GM23338 (cell line): ENCODE measurements around the gene RYR3. TPM values are rescaled to one million over a fixed set of nuclear protein-coding genes. Genes with fewer than 3 reads are reported as not detected.

Experiments used
- ATAC-seq: fragments of 200-7000 bp; cut with Tn5 transposase; 3 replicates; pipeline ENCODE4 v1.9.1; 2020
- DNase-seq: peaks from one replicate; pipeline ENCODE4 v3.0.0-alpha.2; 2015; ENCODE audit warnings: low spot score
- H2AFZ ChIP-seq: fragments of 200-600 bp; sonication (generic); 2 replicates; pipeline ENCODE4 v1.8.0; 2016; ENCODE audit warnings: antibody characterized with exemption, mild to moderate bottlenecking, moderate library complexity
- H3F3A ChIP-seq: fragments of 200-600 bp; sonication (generic); replicated peaks from 2 replicates; pipeline ENCODE4 v1.8.0; 2017; ENCODE audit warnings: antibody characterized with exemption, mixed run types, low read depth
- H3K27ac ChIP-seq: fragments of 200-600 bp; sonication (generic); 2 replicates; pipeline ENCODE4 v1.6.1; 2016; ENCODE audit warnings: low read depth
- H3K27me3 ChIP-seq: fragments of 200-600 bp; sonication (generic); 2 replicates; pipeline ENCODE4 v1.8.0; 2016; ENCODE audit warnings: mild to moderate bottlenecking, mixed run types, moderate library complexity; ENCODE audit not compliant: insufficient read depth
- H3K36me3 ChIP-seq: fragments of 200-600 bp; sonication (generic); 2 replicates; pipeline ENCODE4 v1.8.0; 2016; ENCODE audit warnings: mild to moderate bottlenecking; ENCODE audit not compliant: insufficient read depth
- H3K4me1 ChIP-seq: fragments of 200-600 bp; sonication (generic); 2 replicates; pipeline ENCODE4 v1.8.0; 2016; ENCODE audit warnings: mild to moderate bottlenecking, moderate library complexity; ENCODE audit not compliant: insufficient read depth
- H3K4me2 ChIP-seq: fragments of 200-600 bp; sonication (generic); 2 replicates; pipeline ENCODE4 v1.7.1; 2017; ENCODE audit warnings: mixed run types
- H3K4me3 ChIP-seq: fragments of 200-600 bp; sonication (generic); 2 replicates; pipeline ENCODE4 v1.6.1; 2016; ENCODE audit warnings: mixed run types
- H3K79me2 ChIP-seq: fragments of 200-600 bp; sonication (generic); replicated peaks from 2 replicates; pipeline ENCODE4 v1.8.0; 2017; ENCODE audit warnings: mild to moderate bottlenecking; ENCODE audit not compliant: insufficient read depth
- H3K9me2 ChIP-seq: fragments of 200-600 bp; sonication (generic); 2 replicates; pipeline ENCODE4 v1.8.0; 2017; ENCODE audit not compliant: insufficient read depth
- H4K20me1 ChIP-seq: fragments of 200-600 bp; sonication (generic); replicated peaks from 2 replicates; pipeline ENCODE4 v1.8.0; 2017; ENCODE audit warnings: mild to moderate bottlenecking; ENCODE audit not compliant: insufficient read depth
- H3K27ac Mint-ChIP-seq: 2 replicates; pipeline ENCODE4 v1.8.0; 2020; ENCODE audit warnings: inconsistent platforms, mild to moderate bottlenecking, moderate library complexity, mixed read lengths
- H3K27me3 Mint-ChIP-seq: 3 replicates; pipeline ENCODE4 v1.8.0; 2022; ENCODE audit warnings: low read depth, mild to moderate bottlenecking, moderate library complexity, mixed read lengths, inconsistent platforms; ENCODE audit not compliant: insufficient read depth, poor library complexity
- H3K36me3 Mint-ChIP-seq: 3 replicates; pipeline ENCODE4 v1.8.0; 2021; ENCODE audit warnings: low read depth, mild to moderate bottlenecking, inconsistent platforms, moderate library complexity, mixed read lengths
- H3K4me1 Mint-ChIP-seq: 3 replicates; pipeline ENCODE4 v1.8.0; 2020; ENCODE audit warnings: mild to moderate bottlenecking, inconsistent platforms, mixed read lengths
- H3K4me3 Mint-ChIP-seq: 3 replicates; pipeline ENCODE4 v1.8.0; 2021; ENCODE audit warnings: moderate library complexity, mild to moderate bottlenecking, inconsistent platforms, mixed read lengths
- H3K9me3 Mint-ChIP-seq: 3 replicates; pipeline ENCODE4 v1.8.0; 2020; ENCODE audit warnings: moderate library complexity, mild to moderate bottlenecking, inconsistent platforms, mixed read lengths
- CREB1 ChIP-seq: fragments of 250-450 bp; sonication (Bioruptor Pico); IDR thresholded peaks from 2 replicates; pipeline ENCODE4 v1.5.0; 2020; ENCODE audit warnings: low read depth, mild to moderate bottlenecking, moderate library complexity
- ETS1 ChIP-seq: IDR thresholded peaks from 2 replicates; pipeline ENCODE4 v1.6.1; 2016; ENCODE audit warnings: antibody characterized with exemption
- EZH2 ChIP-seq: fragments of 200-600 bp; sonication (generic); IDR thresholded peaks from one replicate; pipeline ENCODE4 v1.8.0; 2017; ENCODE audit warnings: antibody characterized with exemption, mild to moderate bottlenecking, low read depth; ENCODE audit not compliant: unreplicated experiment
- EZH2phosphoT487 ChIP-seq: fragments of 200-600 bp; sonication (generic); IDR thresholded peaks from one replicate; pipeline ENCODE4 v1.8.1; 2018; ENCODE audit warnings: antibody characterized with exemption; ENCODE audit not compliant: unreplicated experiment
- JUNB ChIP-seq: IDR thresholded peaks from one replicate; pipeline ENCODE4 v1.6.1; 2016; ENCODE audit warnings: antibody characterized with exemption; ENCODE audit not compliant: unreplicated experiment
- NANOG ChIP-seq: IDR thresholded peaks from 2 replicates; pipeline ENCODE4 v1.6.1; 2016; ENCODE audit warnings: antibody characterized with exemption, borderline replicate concordance
- POLR2AphosphoS5 ChIP-seq: IDR thresholded peaks from 2 replicates; pipeline ENCODE4 v1.6.1; 2016; ENCODE audit warnings: antibody characterized with exemption, low read depth
- REST ChIP-seq: IDR thresholded peaks from one replicate; pipeline ENCODE4 v1.6.1; 2018; ENCODE audit warnings: antibody characterized with exemption; ENCODE audit not compliant: unreplicated experiment
- ZNF114 ChIP-seq: fragments of 250-450 bp; sonication (Bioruptor Pico); IDR thresholded peaks from 2 replicates; pipeline ENCODE4 v1.5.0; 2020; ENCODE audit warnings: mild to moderate bottlenecking, moderate library complexity
- ZNF331 ChIP-seq: fragments of 250-450 bp; sonication (Bioruptor Pico); IDR thresholded peaks from 2 replicates; pipeline ENCODE4 v1.5.0; 2020; ENCODE audit warnings: low read depth, mild to moderate bottlenecking, moderate library complexity
- polyA plus RNA-seq: library from polyadenylated mRNA; unstranded; fragments of >200 nt; fragmentation: Nextera tagmentation; extraction: Ambion mirVana; gene quantifications from 2 replicates; pipeline ENCODE4 v1.2.1, GENCODE V29; 2016
- total RNA-seq: library from RNA; depleted of rRNA; stranded (reverse); fragments of >200 nt; shearing (Covaris generic); gene quantifications from 2 replicates; pipeline ENCODE4 v1.2.3, GENCODE V29; 2014

RYR3 gene
- total and polyA plus RNA-seq, 2 experiments from 2014 or later, result 1.1 to 1.2 TPM

GRCh38 chr15:33489335-33489734 is 178.6 kb downstream of the RYR3 start (continued):
- no peak for TF ChIP-seq EZH2
- TF ChIP-seq NANOG, result no peak
- TF ChIP-seq REST, result no peak
- no peak for TF ChIP-seq CREB1 (CRISPR knock-in tag)
- TF ChIP-seq ZNF114 (CRISPR knock-in tag), result no peak
- no peak for TF ChIP-seq ZNF331

DNA sequence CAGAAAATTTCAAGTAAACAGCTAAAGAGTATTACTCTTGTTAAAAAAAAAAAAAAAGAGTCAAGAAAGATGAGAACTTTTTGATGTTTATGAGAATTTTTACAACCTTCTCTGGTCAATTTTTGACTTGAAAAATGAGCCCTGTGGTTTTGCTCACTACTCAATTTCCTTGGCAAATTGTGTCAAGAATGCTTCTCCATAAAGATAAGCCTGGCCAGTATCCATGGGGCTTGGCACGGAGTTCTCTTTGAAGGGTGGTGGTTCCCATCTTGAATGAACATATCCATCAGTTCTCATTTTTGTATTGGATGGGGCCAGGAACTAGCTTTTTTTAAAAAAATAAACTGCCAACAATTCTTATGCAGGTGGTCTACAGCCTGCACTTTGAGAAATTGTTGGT is 179.9 kb downstream of the RYR3 start:
- H3F3A ChIP-seq, result no peaks in the 10 kb centered on the region
- Mint-ChIP-seq H3K9me3 (no peaks in the 10 kb centered on the region), H3K27ac (no peak overlapping the region), H3K4me1 (peaks cover 12% of the 10 kb centered on the region; the same call in 2 of the 3 replicates), H3K36me3 (no peaks in the 10 kb centered on the region), H3K4me3 (no peak overlapping the region), H3K27me3 (peaks cover 2% of the 10 kb centered on the region)
- H3K79me2 ChIP-seq, result no peaks in the 10 kb centered on the region
- no peak overlapping the region for H2AFZ ChIP-seq
- no peak for TF ChIP-seq ZNF331
- TF ChIP-seq EZH2phosphoT487, result no peak
- no peak for TF ChIP-seq NANOG
- no peak for TF ChIP-seq ETS1
- TF ChIP-seq POLR2AphosphoS5, result no peak
- no peak for TF ChIP-seq JUNB
- 0 out of 2 replicates have a peak, but pooled peaks cover 2% of the 10 kb centered on the region for H3K36me3 ChIP-seq
- no peaks in the 10 kb centered on the region for H3K27me3 ChIP-seq
- H3K4me3 ChIP-seq, result no peak overlapping the region
- ATAC-seq (no peak), DNase-seq (no peak)
- H3K4me2 ChIP-seq, result no peak overlapping the region
- H4K20me1 ChIP-seq, result no peaks in the 10 kb centered on the region
- peaks cover 4% of the 10 kb centered on the region; the same call in 1 of the 2 replicates for H3K9me2 ChIP-seq
- H3K27ac ChIP-seq, result no peak overlapping the region
- peaks cover 5% of the 10 kb centered on the region; the same call in 1 of the 2 replicates for H3K4me1 ChIP-seq
